Measurements from ENCODE around the gene NFATC1. TPM values are rescaled to one million over a fixed set of nuclear protein-coding genes. Genes with fewer than 3 reads are reported as not detected.

NFATC1 gene
- polyA plus RNA-seq, 4 donors: 5.7 to 6.3 (median 6.1) TPM

DNA sequence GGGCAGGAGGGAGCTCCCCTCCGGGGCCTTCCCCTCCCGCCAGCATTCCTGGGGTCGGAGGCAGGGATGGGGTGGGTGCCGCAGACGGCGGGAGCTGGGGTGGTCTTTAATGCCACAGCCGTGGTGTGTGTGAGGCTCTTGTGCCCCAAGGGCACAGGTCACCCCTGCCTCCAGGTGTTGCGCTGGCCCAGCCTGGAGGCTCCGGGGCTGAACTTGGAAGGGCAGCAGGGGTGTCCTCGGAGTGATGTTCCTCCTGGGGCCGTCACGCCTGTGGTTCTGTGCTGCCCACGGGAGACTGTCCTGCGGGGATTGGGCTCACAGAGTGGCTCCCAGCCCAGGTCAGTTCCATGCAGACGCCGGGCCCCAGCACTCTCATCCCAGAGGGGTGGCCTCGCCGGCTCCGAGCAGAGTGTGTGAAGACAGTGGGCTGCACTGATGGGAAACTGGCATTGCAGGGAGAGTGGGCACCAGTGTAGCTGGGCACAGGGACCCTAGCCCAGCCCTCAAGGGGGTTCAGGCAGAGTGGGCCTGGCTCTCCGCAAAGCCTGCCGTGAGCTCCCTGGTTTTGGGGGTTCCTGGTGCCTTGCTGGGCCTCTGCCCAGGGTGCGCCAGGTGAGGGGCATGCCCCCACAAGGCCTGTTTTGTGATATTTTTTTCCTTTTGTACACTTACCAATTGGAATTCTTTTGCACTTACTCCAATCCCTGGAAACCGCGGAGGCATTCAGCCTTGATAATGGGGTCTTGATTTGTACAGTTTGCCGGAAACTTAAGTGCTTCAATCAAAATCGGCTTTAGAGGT is 56.7 kb downstream of the NFATC1 start:
- DNase-seq (ENCODE audit: low read depth in 4 of 4, low spot score in 2 of 4): no peak

DNA sequence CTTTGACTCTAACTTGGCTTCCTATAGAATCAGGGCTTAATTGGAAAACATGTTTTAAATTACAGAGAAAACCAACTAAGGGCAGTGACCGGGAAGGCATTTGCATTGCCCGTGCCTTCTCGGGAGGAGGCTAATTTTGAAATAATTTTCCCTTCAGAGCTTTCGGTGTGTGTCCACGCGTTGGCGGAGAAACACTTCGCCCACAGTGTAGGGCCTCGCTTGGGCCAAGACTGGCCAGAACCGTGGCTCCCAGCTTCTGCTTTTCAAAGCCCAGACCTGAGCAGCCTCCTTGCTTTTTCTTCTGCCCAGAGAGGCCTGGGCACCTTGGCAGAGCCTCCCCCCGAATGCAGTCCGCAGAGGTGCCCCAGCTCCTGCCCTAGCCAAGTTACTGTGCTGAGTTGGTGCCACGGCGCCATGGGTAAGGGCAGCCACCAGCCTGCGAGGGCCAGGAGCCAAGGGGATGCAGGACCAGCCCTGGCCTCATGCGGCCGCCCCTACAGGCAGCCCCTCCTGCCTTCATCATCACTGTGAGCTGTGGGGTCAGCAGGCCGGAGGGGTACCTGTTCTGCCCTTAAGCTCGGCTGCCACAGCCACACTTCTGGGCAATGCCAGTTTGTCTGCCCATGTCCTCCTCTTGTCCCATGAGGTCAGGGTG is 57.4 kb downstream of the NFATC1 start:
- DNase-seq (ENCODE audit: low read depth in 4 of 4, low spot score in 2 of 4): no peak

DNA sequence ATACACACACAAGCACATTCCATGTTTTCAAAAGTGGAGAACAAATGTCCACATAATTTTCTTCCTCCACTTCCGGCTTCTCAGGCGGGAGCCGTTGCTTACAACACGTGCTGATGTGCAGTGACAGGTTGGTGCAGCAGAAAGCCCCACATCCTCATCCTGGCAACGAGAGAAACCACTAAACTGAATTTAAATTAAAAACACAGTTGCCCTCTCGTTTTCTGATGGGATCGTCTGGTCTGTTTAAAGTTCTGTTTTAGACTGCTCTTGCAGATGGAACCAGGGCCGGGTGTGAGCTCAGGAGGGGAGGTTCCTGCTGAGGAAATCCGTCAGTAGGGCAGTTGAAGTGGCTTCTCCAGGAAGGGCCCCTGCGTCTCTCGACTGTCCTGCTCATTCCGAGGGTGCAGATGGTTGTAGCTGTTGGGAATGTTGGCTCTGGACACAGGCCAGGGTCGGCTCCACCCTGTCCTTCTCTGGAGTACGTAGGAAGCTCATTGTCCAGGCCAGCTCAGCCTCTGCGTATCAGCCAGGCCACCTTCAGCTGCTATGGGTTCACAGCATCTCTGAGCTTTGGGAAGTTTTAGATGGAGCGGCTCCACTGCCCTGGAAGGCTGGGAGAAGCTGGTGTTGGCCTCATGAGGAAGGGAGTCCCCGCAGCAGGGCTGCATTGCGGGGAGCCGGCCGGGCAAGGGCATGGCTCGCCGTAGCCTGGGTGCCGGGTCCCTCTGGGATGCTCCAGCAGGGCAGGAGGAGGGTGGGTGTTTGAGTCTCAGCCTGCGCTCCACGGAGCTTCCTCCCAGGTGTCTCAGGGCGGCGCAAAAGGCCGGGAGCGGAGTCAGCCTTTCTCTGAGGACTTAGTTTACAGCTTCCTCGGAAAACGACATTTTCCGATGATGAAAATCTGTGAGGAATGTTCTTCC is 58.3 kb downstream of the NFATC1 start:
- DNase-seq (ENCODE audit: low read depth in 4 of 4, low spot score in 2 of 4): no peak

GRCh38 chr18:79455261-79455660 is 59.5 kb downstream of the NFATC1 start:
- DNase-seq (ENCODE audit: low read depth in 4 of 4, low spot score in 2 of 4): no peak

- DNase-seq (ENCODE audit: low read depth in 4 of 4, low spot score in 2 of 4): no peak
Observed at GRCh38 chr18:79456105-79456980, 60.6 kb downstream of the NFATC1 start.

DNA sequence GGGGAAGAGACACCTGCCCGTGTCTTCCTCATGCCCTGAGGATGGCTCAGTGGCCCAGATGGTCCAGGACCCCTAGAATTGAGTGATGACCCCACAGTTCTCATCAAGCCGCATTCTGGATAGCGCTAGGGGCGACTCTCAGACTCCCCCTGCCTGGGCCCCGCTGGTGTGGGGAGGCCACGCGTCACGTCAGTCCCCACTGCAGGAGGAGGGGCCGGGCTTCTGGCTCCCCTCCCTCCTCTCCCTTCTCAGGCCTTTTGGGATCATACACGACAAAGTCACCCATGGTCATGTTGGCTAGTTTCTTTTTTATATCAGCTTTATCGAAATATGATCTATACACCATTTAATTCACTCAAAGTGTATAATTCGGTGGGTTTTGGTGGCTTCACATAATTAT is 61.5 kb downstream of the NFATC1 start:
- no peak for DNase-seq (ENCODE audit: low read depth in 4 of 4, low spot score in 2 of 4)

DNA sequence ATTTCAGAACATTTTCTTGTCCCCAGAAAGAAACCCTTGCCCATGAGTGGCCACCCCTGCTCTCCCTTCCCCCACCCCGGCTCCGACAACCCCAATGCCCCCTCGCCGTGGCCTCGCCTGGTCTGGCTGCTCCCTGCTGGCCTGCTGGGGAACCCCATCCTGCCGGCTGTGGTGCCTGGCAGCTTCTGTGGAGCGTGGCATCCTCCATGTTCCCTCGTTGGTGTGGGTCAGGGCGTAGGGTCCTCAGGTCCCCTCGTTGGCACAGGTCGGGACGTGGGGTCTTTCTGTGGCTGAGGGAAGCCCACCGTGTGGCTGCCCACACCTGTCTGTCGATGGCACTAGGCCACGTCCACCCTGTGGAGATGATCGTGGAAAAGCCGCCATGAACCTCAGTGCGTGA is 61.9 kb downstream of the NFATC1 start:
- no peak for DNase-seq (ENCODE audit: low read depth in 4 of 4, low spot score in 2 of 4)

GRCh38 chr18:79458131-79458838 is 62.6 kb downstream of the NFATC1 start:
- no peak for DNase-seq (ENCODE audit: low read depth in 4 of 4, low spot score in 2 of 4)

DNA sequence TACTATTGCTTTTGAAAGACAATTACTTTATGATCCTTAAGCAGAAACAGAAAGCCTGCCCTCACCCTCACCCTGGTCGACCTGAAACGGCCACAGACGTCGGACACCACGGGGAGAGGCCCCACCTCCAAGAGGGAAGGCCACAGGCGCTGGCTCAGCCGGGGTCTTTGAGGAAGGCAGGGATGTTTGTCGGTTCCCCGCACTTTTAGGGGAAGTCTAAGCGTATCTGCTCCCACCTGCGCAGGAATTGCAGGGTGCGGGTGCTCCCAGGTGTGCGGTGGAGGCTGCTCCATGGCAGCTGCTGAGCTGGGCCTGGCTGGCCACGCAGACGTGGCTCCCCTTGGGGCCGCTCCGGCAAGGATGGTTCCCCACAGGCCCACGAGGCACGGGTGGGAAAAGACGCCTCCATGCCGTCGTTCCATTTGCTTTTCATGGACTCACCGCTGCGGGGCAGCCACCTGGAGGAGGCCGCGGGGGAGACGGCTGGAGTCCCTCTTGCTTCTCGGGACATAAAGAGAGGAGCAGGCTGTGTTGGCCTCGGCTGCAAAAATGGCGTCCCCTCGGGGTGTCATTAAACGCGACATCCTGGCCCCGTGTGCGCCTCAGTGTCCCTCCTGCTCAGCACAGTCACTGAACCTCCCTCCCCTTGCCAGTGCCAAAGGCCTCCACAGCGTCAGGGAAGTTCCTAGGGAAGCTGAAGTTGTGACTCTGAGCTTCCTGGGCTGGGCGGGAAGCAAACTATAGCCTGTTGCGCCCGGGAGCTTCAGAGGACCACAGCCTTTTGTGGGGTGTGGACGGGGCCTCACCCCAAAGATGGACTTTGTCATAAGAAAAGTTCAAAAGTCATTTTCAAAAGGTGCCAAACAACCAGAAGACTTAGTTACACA is 63.4 kb downstream of the NFATC1 start:
- no peak for DNase-seq (ENCODE audit: low read depth in 4 of 4, low spot score in 2 of 4)

DNA sequence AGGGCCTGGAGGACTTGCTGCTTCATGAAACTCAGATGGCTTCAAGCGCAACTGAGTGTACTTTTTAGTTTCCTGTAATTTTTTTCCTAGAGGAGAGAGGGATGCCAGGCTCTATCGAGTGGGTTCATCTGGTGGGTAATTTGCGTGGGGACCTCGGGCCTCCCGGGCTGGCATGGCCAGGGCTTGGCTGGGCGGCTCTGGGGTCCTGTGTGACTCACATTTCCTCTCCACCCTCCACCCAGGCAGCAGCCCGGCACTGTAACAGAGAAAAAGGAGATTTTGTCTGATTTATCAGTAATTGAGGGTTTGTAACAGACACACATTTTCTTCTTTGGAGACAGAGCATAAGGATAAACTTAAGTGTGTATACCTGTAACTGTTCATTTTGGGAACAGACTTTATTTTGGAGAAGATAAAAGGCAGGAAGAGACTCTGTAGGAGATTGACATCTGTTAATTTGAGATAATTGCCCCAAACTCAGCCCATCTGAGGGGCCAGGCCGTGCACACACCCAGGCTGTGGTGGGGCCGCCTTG is 64.3 kb downstream of the NFATC1 start:
- no peak for DNase-seq (ENCODE audit: low read depth in 4 of 4, low spot score in 2 of 4)

GRCh38 chr18:79460481-79461300 is 65.0 kb downstream of the NFATC1 start:
- DNase-seq (ENCODE audit: low read depth in 4 of 4, low spot score in 2 of 4): no peak

DNA sequence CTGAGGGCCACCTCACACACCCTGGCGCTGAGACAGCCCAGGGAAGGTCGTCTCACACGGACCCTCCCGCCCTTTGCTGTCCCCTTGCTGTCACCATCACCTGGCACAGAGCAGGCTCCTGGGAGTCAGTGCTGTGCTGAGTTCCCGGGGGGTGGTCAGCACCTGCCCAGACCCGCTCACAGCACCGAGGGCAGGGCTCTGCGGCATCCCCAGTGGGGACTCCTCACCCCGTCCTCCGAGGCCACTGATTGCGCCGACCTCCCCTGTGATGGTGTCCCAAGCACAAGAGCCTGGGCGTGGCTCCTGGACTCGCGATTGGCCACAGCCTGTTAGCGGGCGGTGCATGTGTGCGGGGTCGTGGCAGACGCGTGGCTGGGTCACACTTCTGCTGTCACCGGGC is 65.9 kb downstream of the NFATC1 start:
- no peak for DNase-seq (ENCODE audit: low read depth in 4 of 4, low spot score in 2 of 4)

DNA sequence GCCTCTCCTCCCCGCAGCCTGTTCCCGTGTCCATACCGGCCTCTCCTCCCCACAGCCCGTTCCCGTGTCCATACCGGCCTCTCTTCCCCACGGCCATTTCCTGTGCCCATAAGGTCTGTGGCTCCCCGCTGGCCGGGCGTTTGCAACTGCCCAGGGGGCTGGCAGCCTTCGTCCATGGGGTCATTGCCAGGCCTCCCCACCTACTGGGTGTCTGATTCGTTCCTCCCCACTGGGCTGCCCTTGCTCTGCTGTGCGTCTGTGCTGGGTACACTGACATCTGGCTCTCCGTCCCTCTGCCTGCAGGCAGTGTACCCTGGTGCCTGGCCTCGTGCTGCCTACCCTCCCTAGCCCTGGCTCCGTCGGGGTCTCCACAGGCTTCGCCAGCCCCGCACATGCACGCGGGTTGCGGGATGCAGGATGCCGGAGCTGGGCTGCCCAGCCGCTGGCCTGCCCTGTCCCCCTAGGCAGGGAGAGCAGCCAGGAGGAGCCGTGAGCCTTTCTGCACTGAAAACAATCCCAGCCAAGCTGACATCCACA is 67.8 kb downstream of the NFATC1 start:
- DNase-seq (ENCODE audit: low read depth in 4 of 4, low spot score in 2 of 4): no peak

- no peak for DNase-seq (ENCODE audit: low read depth in 4 of 4, low spot score in 2 of 4)
Observed at GRCh38 chr18:79465392-79465991, 69.8 kb downstream of the NFATC1 start.

- DNase-seq (ENCODE audit: low read depth in 4 of 4, low spot score in 2 of 4): no peak
Observed at GRCh38 chr18:79466591-79466990, 70.9 kb downstream of the NFATC1 start.

DNA sequence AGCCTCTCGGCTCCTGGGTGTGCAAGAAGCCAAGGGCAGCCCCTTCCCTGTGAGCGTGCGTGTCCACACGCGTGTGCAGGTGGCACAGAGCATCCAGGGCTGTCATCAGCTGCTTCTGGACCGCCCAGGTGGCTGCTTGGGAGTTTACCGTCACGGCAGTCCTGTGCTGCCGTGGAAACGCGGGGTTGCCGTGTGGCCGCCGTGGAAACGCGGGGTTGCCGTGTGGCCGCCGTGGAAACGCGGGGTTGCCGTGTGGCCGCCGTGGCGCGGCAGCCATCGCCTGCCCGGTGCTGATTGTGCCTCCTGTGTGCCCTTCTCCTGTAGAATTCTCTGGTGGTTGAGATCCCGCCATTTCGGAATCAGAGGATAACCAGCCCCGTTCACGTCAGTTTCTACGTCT is 71.4 kb downstream of the NFATC1 start:
- no peak for DNase-seq (ENCODE audit: low read depth in 4 of 4, low spot score in 2 of 4)
